Stimulated activated CD4-positive, alpha-beta T cell treated with anti-CD3 and anti-CD28 coated beads, Interleukin-15, amount 100 ng/mL, for 24 hours (primary cell): Measurements from ENCODE around the gene GOLGA6C.
"Not testable (repeated sequence)": the region's sequence is repeated elsewhere in the genome, so short reads cannot be mapped to it uniquely, and the experiment has no call there.

Experiments
- DNase-seq: peaks from one replicate; pipeline ENCODE4 v3.0.0-alpha.2; 2020

Gene GOLGA6C

GRCh38 chr15:75259873-75260272 lies 1.7 kb downstream of the GOLGA6C start:
- DNase-seq, result not testable (repeated sequence)

- not testable (repeated sequence) for DNase-seq
These were observed 15.7 kb downstream of the GOLGA6C start for GRCh38 chr15:75273751-75274359.

- DNase-seq, result peak; percentile 86
These were observed 16.5 kb downstream of the GOLGA6C start for GRCh38 chr15:75274509-75275107.

- not testable (repeated sequence) for DNase-seq
These were observed 17.5 kb downstream of the GOLGA6C start for GRCh38 chr15:75275617-75276016.

- DNase-seq, result not testable (repeated sequence)
These were observed 20.4 kb downstream of the GOLGA6C start for GRCh38 chr15:75278497-75278896.

GRCh38 chr15:75282572-75282971 lies 24.4 kb downstream of the GOLGA6C start, which contains the start of gene GOLGA6D:
Gene GOLGA6D (plus strand): TSS chr15:75282835. CDS start chr15:75282876, 41 bp downstream.
- DNase-seq, result not testable (repeated sequence)

GRCh38 chr15:75284152-75284551 lies 26.0 kb downstream of the GOLGA6C start:
- not testable (repeated sequence) for DNase-seq

- DNase-seq, result not testable (repeated sequence)
These were observed 35.5 kb downstream of the GOLGA6C start for GRCh38 chr15:75293660-75294059.

GRCh38 chr15:75298541-75299310 lies 40.6 kb downstream of the GOLGA6C start:
- DNase-seq, result not testable (repeated sequence)

GRCh38 chr15:75299311-75299688 lies 41.2 kb downstream of the GOLGA6C start:
- DNase-seq, result peak; percentile 71

GRCh38 chr15:75300026-75300425 lies 41.9 kb downstream of the GOLGA6C start:
- DNase-seq, result not testable (repeated sequence)

GRCh38 chr15:75302318-75302717 lies 44.2 kb downstream of the GOLGA6C start:
- no peak for DNase-seq

- not testable (repeated sequence) for DNase-seq
These were observed 44.6 kb downstream of the GOLGA6C start for GRCh38 chr15:75302753-75303152.

GRCh38 chr15:75306188-75306587 lies 48.1 kb downstream of the GOLGA6C start:
- DNase-seq, result no peak

- DNase-seq, result peak; percentile 39
These were observed 49.8 kb downstream of the GOLGA6C start for GRCh38 chr15:75307778-75308390.

- DNase-seq, result no peak
These were observed 51.6 kb downstream of the GOLGA6C start for GRCh38 chr15:75309711-75310110.

- DNase-seq, result not testable (repeated sequence)
These were observed 54.4 kb downstream of the GOLGA6C start for GRCh38 chr15:75312548-75312947.

- no peak for DNase-seq
These were observed 55.1 kb downstream of the GOLGA6C start for GRCh38 chr15:75313116-75313845.

- no peak for DNase-seq
These were observed 56.6 kb downstream of the GOLGA6C start for GRCh38 chr15:75314552-75315290.

GRCh38 chr15:75319231-75319897 lies 61.2 kb downstream of the GOLGA6C start:
- DNase-seq, result not testable (repeated sequence)
